GM19397 (cell line): ENCODE results near the gene PLOD2.
"Not testable (repeated sequence)": the region's sequence is repeated elsewhere in the genome, so short reads cannot be mapped to it uniquely, and the experiment has no call there.

Experiments
- ATAC-seq: cut with Tn5 transposase; IDR thresholded peaks from one replicate; pipeline ENCODE4 v1.9.1; 2021; ENCODE audit warnings: mild to moderate bottlenecking, moderate library complexity; ENCODE audit not compliant: unreplicated experiment

Gene PLOD2

GRCh38 chr3:146142757-146143156 lies 18.2 kb downstream of the PLOD2 start:
- no peak for ATAC-seq

GRCh38 chr3:146139586-146140110 lies 21.3 kb downstream of the PLOD2 start:
- ATAC-seq = no peak

DNA sequence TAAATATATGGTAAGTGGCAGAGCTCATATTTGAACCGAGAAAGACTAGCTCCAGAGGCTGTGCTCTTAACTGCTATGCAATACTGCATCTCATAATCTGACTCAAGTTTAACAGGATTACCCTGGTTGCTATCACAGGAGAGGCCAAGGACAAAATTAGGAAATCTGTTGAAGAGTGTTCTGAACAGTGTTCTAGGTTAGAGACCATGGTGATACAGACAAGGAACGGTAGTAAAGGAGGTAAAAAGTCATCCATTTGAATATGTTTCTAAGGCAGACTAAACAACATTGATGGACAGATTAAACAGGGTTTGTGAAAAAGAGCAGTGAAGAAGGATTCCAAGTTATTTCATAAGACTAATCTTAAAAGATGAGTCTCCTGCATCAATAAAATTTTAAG lies 22.1 kb downstream of the PLOD2 start:
- ATAC-seq = no peak

DNA sequence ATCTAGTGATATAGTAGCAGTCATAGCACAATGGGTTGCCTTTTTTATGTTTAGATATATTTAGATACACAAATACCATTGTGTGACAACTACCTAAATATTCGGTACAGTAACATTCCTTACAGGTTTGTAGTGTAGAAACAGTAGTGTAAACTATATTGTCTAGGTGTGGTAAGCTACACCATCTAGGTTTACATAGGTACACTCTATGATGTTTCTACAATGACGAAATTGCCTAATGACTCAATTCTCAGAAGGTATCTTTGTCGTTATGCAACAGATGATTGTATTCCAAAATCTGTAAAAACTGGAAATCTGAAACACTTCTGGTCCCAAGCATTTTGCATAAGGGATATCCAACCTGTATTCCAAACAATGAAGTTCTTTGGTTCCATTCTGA lies 24.3 kb downstream of the PLOD2 start:
- no peak for ATAC-seq

DNA sequence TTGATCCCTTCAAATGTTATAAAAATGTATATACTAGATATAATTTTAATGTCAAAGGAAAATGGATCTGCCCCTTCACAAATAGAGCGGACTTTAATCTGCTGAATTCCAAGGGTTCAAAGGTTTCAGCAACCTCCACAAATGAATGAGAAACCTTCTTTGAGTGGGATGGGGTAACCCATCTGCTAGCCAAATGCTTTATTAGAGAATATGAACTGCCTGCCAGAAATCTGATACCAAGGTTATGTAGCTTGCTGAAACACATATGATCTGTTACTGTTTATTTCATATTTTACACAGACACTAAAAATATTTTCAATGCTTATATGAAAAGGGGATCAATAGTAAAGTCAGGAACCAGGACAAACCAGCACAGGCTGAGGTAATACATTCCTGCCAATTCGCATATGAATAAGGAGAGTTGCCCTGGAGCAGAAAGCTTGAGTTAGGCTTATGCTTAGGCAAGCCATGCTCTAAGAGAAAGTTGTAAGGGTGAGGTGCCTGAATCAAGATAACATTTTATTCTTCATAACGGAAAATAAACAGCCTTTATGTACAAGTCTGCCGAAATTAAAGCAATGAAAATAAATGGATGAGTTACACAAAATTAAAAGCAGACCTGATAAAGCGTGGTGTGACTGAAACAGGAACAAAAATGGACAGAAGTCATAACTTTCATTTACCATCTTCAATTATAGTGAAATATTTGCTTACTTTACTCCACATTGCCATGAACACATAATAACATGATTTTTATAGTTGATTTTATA lies 26.5 kb downstream of the PLOD2 start:
- no peak for ATAC-seq

- no peak for ATAC-seq
Observed at GRCh38 chr3:146133441-146133840, 27.5 kb downstream of the PLOD2 start.

DNA sequence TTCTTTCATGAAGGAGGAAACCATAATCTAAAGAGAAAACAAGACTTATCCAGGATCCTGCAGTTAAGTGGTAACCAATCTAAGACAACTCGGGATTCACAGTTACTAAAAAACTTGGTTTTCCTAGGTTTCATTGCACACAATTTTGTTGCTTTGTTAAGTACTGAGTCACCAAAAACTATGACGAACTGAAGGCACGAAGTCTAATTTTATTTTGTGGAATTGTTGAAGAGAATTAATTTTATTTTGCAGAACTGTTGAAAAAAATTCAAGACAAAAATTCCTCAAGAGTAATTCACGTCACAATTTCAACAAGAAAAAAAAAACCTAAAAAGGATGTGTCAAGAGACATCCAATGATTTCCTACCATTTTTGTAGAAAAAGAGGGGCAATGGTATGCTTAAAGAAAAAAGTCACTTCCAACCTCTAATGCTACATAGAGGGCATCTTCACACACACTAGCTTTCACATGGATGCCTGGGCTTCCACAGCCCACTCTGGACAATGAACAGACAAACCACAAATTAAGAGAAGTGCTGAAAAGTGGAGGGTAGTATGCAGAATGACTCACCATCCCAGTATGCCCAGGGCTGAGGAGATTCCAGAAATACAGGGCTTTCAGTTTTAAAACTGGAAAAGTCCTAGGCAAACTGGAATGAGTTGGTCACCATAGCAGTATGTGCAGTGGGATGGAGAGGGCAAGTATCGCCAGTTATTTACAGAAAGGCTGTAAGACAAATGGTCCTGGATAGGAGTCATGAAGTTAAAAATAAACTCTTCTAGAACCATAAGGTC lies 29.2 kb downstream of the PLOD2 start:
- no peak for ATAC-seq

- ATAC-seq = no peak
Observed at GRCh38 chr3:146130881-146131371, 30.1 kb downstream of the PLOD2 start.

DNA sequence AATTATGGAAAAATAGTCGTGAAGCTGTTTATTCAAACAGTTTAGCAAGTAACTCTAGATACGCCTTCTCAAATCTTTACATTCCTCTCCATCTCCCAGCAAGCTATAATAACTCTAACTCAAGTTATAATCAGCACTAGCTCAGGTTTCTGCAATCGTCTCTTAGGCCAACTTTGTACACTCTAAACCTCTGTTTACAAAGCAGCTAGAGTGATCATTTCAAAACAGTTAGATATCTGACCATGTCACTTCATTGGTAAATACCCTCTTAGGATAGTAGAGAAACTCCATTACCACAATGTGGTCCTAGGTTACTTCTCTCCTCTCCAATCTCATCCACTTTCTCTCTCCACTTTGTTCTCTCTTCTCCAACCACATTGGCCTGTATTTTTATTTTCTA lies 31.2 kb downstream of the PLOD2 start:
- ATAC-seq = no peak

DNA sequence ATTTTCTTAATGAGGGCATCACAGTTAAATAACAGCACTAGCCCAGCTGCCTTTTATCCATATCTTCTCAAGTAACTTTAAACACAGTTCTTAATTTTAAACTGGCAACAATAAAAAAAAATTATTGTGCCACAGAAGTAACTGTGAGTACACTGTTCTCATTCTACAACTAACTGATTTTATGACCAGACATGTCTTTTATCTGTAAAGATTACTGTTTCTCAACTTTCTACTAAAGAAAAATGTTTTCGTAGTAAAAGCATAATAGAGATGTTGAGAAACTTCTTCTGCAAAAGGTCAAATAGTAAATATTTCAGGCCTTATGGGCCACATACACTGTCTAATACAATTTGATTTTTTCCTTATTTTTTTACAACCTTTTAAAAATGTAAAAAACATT lies 32.0 kb downstream of the PLOD2 start:
- ATAC-seq = no peak

GRCh38 chr3:146128179-146128578 lies 32.8 kb downstream of the PLOD2 start:
- ATAC-seq = no peak

DNA sequence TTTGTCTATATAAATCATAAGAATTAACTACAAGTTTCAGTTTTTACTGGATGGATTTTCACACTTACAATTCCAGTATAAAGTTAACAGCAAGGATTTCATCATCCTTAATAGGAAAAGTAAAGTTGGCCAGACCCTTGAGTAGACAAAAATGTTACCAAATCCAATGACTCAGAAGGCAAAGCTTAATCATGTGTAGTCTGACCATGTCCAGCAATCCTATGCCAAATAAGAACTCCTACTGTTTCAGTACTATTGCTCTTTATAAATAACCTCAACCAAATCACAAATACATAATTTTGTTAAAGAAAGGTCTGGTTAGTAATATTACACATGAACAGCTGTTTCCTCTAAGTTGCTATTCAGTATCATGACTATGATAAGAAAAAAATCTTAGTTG lies 35.0 kb downstream of the PLOD2 start:
- no peak for ATAC-seq

DNA sequence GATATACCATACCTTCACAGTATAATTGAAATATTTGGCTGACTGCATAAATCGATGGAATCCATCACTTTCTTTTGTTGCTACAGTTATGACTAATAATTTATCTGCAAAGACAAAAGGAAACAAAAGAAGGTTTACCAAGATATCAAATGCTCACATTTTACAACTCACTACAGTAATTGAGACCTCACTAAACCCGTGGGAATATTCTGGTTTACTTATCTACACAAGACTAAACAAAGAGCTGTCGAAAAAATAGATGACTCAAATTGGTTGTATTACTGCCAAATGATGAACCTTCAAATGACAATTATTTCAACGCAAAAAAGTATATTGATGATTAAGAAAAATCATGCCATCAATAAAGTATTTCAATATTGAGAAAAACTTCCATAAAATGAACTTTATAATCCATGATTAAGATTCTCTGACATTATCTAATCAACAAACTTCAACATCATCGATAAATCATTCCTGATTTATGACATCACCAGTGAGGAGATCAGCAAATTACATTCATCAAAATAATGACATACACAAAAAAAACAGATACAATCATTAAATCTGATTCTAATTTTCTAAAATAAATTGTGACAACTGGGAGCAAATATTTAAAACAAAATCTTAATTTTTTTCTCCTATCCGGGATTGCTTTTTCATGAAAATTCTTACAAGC lies 36.7 kb downstream of the PLOD2 start:
- ATAC-seq = no peak

DNA sequence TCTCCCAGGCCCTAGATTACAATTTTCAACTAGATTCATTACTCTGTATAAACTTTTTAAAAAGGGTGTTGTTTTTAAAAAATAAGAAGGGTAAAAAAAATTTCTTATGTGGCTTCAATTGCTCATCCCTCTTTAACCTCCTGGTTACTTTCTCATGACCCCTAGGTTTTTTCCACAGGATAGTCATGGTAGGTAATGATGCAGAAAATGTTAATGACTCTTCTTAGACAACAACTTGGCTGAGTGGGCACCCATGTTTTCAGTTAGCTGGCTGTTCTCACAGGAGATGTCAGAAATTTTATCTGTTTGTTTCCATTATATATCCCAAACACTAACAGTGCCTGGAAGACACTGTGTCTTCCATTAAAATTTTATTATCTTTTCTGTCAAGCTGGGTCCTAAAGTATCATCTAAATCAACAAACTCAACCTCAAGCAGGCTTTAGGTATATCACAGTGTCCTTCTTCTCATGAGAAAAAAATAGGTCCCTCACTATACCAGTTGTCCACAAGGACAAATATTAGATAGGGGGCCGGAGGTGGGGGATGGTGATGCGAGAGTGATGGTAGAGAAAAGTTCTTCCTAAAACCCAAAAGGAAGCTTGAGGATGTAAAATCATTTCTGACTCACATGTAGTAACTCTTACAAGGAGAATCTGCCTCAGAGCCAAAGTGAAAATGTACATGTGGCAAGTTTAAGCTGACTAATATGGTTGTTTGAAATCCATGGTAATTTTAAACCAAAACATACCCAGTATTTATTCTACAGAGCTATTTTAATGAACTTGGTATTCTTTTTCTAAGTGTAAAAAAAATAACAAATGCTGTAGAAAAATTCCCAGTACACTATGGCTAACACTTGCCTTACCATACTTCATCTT lies 43.3 kb downstream of the PLOD2 start:
- no peak for ATAC-seq

GRCh38 chr3:146115619-146116018 lies 45.4 kb downstream of the PLOD2 start:
- no peak for ATAC-seq

DNA sequence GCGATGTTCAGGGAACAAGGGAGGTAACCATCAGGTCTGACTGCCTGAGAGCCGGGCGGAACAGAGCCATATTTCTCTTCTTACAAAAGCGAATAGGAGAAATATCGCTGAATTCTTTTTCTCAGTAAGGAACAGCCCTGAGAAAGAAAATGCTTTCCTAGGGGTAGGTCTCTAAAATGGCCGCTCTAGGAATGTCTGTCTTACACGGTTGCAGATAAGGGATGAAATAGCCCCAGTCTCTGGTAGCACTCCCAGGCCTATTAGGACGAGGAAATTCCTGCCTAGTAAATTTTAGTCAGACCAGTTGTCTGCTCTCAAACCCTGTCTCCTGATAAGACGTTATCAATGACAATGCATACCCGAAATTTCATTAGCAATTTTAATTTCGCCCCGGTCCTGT lies 47.2 kb downstream of the PLOD2 start:
- not testable (repeated sequence) for ATAC-seq

- no peak for ATAC-seq
Observed at GRCh38 chr3:146111337-146111736, 49.6 kb downstream of the PLOD2 start.

DNA sequence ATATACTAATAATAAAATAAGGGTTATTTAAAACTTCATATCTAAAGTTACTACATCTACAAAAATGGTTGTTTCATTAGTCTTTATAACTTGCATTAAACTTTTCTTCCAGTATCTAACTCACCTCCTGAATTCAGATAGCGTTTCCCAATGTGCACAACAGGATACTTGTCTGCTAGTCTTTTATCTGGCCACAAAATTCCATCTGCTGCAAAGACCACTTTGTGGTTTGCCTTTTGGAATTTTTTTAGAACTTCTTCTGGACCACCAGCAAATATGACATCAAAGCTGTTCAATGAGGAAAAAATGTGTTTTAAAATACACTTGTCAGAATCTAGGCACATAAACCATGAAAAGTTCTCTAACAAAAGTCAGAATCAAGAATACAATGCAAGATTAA lies 50.8 kb downstream of the PLOD2 start:
- ATAC-seq = no peak

DNA sequence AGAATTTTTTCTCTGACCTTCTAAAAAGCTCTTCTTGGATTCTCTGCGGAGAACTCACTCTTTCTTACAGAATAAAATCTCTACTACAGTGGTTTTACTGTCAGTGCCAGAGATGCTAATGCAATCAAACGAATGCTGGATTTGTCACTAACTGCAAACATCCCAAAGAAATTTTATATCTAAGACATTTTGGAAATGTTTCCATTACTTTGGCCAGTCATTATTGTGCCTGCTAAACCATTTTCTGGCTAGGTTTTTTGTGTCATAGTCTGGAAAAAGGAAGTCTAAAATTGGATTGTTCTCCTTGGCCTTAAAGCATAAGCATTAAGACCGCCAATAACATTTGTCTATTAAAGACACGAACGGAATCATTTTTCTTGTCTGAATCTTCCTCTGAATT lies 54.0 kb downstream of the PLOD2 start:
- ATAC-seq = no peak

DNA sequence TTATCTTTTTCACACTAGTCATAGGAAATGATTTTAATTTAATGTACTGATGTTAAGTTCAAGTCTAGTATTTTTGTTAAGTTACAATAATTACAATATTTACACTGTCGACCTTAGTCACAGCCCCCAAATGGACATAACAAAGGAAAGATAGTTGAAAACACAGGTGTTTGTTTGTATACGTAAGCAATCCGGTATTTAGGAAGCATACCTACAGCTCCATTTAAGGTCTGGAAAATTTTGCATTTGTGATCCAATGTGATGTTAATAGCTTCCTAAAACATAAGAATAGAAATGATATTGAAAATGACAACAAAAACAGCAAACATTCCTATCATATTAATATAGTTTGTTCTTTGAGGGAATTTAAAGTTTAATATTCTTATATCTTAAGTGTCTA lies 56.9 kb downstream of the PLOD2 start:
- ATAC-seq = no peak
